Immature natural killer cell (primary cell): Measurements from ENCODE around the gene ARHGAP25. TPM values are rescaled to one million over a fixed set of nuclear protein-coding genes. Genes with fewer than 3 reads are reported as not detected.
A peak's percentile ranks its signal among the peaks of the same experiment; 100 is the strongest.

ENCODE experiments used
- DNase-seq, 3 donors: peaks; one replicate each; pipeline ENCODE4 v3.0.0; 2022; ENCODE audit warnings: mixed read lengths in 1 of 3
- H3K27ac Mint-ChIP-seq, 6 donors: one replicate each; pipeline ENCODE4 v1.8.0; 2020; ENCODE audit warnings: mixed read lengths in 6 of 6, mild to moderate bottlenecking in 5 of 6, inconsistent platforms in 4 of 6, moderate library complexity in 3 of 6
- H3K27me3 Mint-ChIP-seq, 3 donors: one replicate each; pipeline ENCODE4 v1.8.0; 2020 to 2021; ENCODE audit warnings: low read depth in 3 of 3, mild to moderate bottlenecking in 3 of 3, mixed read lengths in 3 of 3, moderate library complexity in 3 of 3, inconsistent platforms in 1 of 3
- H3K36me3 Mint-ChIP-seq, 3 donors: one replicate each; pipeline ENCODE4 v1.8.0; 2020; ENCODE audit warnings: mixed read lengths in 3 of 3, inconsistent platforms in 2 of 3, mild to moderate bottlenecking in 2 of 3
- H3K4me1 Mint-ChIP-seq, 2 donors: one replicate each; pipeline ENCODE4 v1.8.0; 2020; ENCODE audit warnings: inconsistent platforms in 2 of 2, mild to moderate bottlenecking in 2 of 2, mixed read lengths in 2 of 2, moderate library complexity in 1 of 2
- H3K4me3 Mint-ChIP-seq, 5 donors: one replicate each; pipeline ENCODE4 v1.8.0; 2020; ENCODE audit warnings: mild to moderate bottlenecking in 5 of 5, mixed read lengths in 5 of 5, inconsistent platforms in 3 of 5, moderate library complexity in 3 of 5
- H3K9me3 Mint-ChIP-seq, 6 donors: one replicate each; pipeline ENCODE4 v1.8.0; 2020; ENCODE audit warnings: mild to moderate bottlenecking in 6 of 6, mixed read lengths in 6 of 6, inconsistent platforms in 4 of 6, moderate library complexity in 3 of 6
- polyA plus RNA-seq, 3 donors: library from polyadenylated mRNA; unstranded; fragments of 300-500 nt; fragmentation: Illumina TruSeq; gene quantifications; one replicate each; pipeline ENCODE4 v1.2.3, GENCODE V29; 2021

Gene ARHGAP25
- polyA plus RNA-seq, 3 donors from 2014 or later: 107 to 282 (median 117) TPM

GRCh38 chr2:68750592-68751396 is 16.2 kb downstream of the ARHGAP25 start:
- H3K36me3 Mint-ChIP-seq: peaks cover 4 to 14% (median 8%) of the 10 kb centered on the region in 3 donors
- DNase-seq: no peak

GRCh38 chr2:68751397-68752339 is 17.1 kb downstream of the ARHGAP25 start:
- DNase-seq: peak; percentile 84 to 87 (median 87)
- Mint-ChIP-seq H3K9me3 (peaks cover 2 to 4% (median 3%) of the 10 kb centered on the region in 6 donors), H3K4me1 (peaks cover 57% of the 10 kb centered on the region in 2 donors), H3K4me3 (peak overlapping the region; percentile 46 to 62 (median 53)), H3K27ac (peak overlapping the region; percentile 88 to 99 (median 94)), H3K27me3 (peaks cover under 1 to 4% (median 2%) of the 10 kb centered on the region in 3 donors), H3K36me3 (peaks cover 9 to 18% (median 13%) of the 10 kb centered on the region in 3 donors)

More at GRCh38 chr2:68750592-68751396, 16.2 kb downstream of the ARHGAP25 start:
- H3K27me3 Mint-ChIP-seq: peaks cover 0 to 4% (median 2%) of the 10 kb centered on the region in 3 donors
- H3K4me3 Mint-ChIP-seq: no peak overlapping the region
- no peaks in the 10 kb centered on the region for H3K9me3 Mint-ChIP-seq
- peak overlapping the region in 5 of 6 donors; percentile 88 to 99 (median 93) for H3K27ac Mint-ChIP-seq
- peaks cover 52 to 53% of the 10 kb centered on the region in 2 donors for H3K4me1 Mint-ChIP-seq

DNA sequence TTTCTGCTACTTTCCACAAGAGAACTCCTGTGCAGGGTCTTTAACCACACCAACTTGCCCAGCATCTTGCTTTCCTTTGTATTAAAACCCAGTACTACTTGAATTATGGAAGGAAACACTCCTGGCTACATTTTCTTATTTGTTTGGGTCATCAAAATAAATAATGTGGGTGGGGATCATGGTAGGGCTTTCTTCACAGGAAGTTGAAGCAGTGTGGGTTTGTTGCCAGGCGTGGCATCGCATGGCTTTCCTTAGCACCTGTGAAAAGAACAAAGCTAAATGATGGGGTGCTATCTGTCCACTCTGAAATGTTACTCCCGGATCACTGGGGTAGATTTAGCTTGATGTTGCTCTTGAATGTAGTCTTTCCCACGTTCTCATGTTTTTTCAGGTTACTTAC is 18.7 kb downstream of the ARHGAP25 start:
- Mint-ChIP-seq H3K9me3 (peaks cover 4 to 9% (median 7%) of the 10 kb centered on the region in 6 donors), H3K27ac (peak overlapping the region; percentile 88 to 99 (median 94)), H3K27me3 (peaks cover 2 to 3% (median 2%) of the 10 kb centered on the region in 3 donors), H3K4me1 (peaks cover 61 to 65% of the 10 kb centered on the region in 2 donors), H3K4me3 (peak overlapping the region; percentile 75 to 90 (median 81)), H3K36me3 (peaks cover 14 to 23% (median 19%) of the 10 kb centered on the region in 3 donors)
- peak; percentile 51 to 58 (median 56) for DNase-seq

DNA sequence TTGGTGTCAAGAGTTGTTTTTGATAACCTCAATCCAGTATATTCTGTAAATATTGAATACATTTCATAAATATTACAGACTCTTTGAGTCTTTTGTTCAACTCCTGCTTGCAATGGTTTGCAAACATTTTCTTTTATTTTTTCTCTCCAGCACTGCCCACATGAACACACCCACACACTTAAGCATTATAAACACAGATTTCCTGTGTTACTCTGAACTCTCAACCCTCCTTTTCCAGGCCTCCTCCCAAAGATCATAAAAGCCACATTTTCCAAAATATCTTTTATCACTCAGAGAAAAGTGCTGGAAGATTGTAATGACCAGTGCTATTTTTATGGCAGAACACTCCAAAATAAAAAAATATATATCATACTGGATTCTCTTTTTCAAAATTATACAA is 20.5 kb downstream of the ARHGAP25 start:
- no peak for DNase-seq
- peaks cover 14 to 24% (median 19%) of the 10 kb centered on the region in 3 donors for H3K36me3 Mint-ChIP-seq
- peak overlapping the region; percentile 88 to 96 (median 92) for H3K27ac Mint-ChIP-seq
- H3K4me1 Mint-ChIP-seq: peaks cover 61 to 72% of the 10 kb centered on the region in 2 donors
- H3K27me3 Mint-ChIP-seq: peaks cover 2 to 3% (median 2%) of the 10 kb centered on the region in 3 donors
- peaks cover 4 to 9% (median 7%) of the 10 kb centered on the region in 6 donors for H3K9me3 Mint-ChIP-seq
- H3K4me3 Mint-ChIP-seq: peak overlapping the region; percentile 67 to 90 (median 81)

- H3K27me3 Mint-ChIP-seq: peaks cover 2 to 3% (median 2%) of the 10 kb centered on the region in 3 donors
- peak overlapping the region in 2 of 5 donors; percentile 4 to 44 for H3K4me3 Mint-ChIP-seq
- H3K27ac Mint-ChIP-seq: peak overlapping the region in 5 of 6 donors; percentile 23 to 90 (median 55)
Observed at GRCh38 chr2:68756178-68756577, 21.6 kb downstream of the ARHGAP25 start.

GRCh38 chr2:68757081-68757480 is 22.5 kb downstream of the ARHGAP25 start:
- peaks cover 4 to 9% (median 7%) of the 10 kb centered on the region in 6 donors for H3K9me3 Mint-ChIP-seq
- no peak overlapping the region for H3K4me3 Mint-ChIP-seq
- no peak for DNase-seq
- H3K4me1 Mint-ChIP-seq: peaks cover 63 to 75% of the 10 kb centered on the region in 2 donors
- peaks cover 2 to 3% (median 2%) of the 10 kb centered on the region in 3 donors for H3K27me3 Mint-ChIP-seq
- H3K36me3 Mint-ChIP-seq: peaks cover 14 to 24% (median 19%) of the 10 kb centered on the region in 3 donors
- H3K27ac Mint-ChIP-seq: peak overlapping the region in 2 of 6 donors; percentile 21 to 33

More at GRCh38 chr2:68756178-68756577, 21.6 kb downstream of the ARHGAP25 start:
- no peak for DNase-seq
- H3K9me3 Mint-ChIP-seq: peaks cover 4 to 9% (median 7%) of the 10 kb centered on the region in 6 donors
- H3K36me3 Mint-ChIP-seq: peaks cover 14 to 24% (median 19%) of the 10 kb centered on the region in 3 donors
- H3K4me1 Mint-ChIP-seq: peaks cover 63 to 75% of the 10 kb centered on the region in 2 donors

GRCh38 chr2:68762100-68762499 is 27.5 kb downstream of the ARHGAP25 start:
- Mint-ChIP-seq H3K4me1 (peaks cover 59 to 75% of the 10 kb centered on the region in 2 donors), H3K9me3 (peaks cover 0 to 2% (median under 1%) of the 10 kb centered on the region in 6 donors), H3K36me3 (peaks cover under 1 to 17% (median 6%) of the 10 kb centered on the region in 3 donors), H3K27ac (peak overlapping the region; percentile 87 to 97 (median 94)), H3K27me3 (peaks cover 10 to 20% (median 16%) of the 10 kb centered on the region in 3 donors), H3K4me3 (peak overlapping the region in 4 of 5 donors; percentile 4 to 67 (median 34))
- DNase-seq: no peak

DNA sequence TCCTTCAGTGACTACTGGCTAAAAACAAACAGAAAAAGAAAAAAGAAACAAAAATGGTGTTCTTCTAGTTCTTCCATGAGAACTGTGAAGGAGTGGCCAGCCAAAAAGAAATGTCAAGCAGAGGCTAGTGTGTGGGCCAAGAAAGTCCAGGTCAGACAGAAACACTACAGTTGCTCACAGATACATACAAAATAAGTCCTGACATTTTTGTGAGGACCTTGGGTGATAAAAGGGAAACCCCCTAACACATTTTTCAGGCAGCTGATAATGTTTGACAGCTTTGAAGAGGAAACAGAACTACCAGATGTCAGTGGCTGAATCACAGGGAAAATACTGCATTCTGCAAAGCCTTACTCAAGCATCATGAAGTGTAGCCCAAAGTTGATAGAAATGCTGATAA is 28.1 kb downstream of the ARHGAP25 start:
- peak overlapping the region; percentile 87 to 97 (median 94) for H3K27ac Mint-ChIP-seq
- H3K4me1 Mint-ChIP-seq: peaks cover 64 to 79% of the 10 kb centered on the region in 2 donors
- peaks cover 15 to 22% (median 16%) of the 10 kb centered on the region in 3 donors for H3K27me3 Mint-ChIP-seq
- H3K4me3 Mint-ChIP-seq: peak overlapping the region in 4 of 5 donors; percentile 13 to 68 (median 42)
- peaks cover 0 to 14% (median 1%) of the 10 kb centered on the region in 3 donors for H3K36me3 Mint-ChIP-seq
- H3K9me3 Mint-ChIP-seq: no peaks in the 10 kb centered on the region
- peak; percentile 46 to 56 (median 48) for DNase-seq

DNA sequence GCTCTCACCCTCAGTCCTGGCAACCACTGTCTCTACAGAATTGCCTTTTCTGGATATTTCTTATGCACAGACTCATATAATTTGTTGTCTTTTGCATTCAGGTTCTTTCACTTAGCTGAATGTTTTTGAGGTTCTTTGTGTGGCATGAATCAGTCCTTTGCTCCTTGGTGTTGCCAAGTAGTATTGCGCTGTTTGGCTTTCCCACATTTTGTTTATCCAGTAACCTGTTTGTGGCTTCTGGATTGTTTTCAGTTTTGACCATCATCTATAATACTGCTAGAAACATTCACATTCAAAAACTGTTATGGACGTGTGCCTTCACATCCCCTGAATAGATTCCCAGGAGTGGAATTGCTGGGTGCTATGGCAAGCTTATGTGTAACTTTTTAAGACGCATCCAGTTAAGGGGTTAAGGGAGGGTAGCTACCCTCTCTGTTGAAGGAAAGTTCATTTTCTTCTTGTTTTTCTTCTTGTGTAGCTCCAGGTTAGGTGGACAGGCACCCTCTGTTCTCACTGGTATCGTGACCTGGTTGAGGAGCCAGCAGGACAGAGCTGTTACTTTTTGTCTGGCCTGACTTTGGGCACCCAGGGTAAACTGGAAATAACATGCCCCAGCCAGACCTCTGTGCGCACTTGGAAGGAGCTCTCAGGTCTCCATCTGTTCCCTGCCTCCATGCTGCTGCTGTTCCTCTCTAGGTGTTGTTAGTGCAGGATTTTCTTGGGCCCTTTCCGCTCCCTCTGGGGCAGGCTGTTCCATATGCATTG is 29.6 kb downstream of the ARHGAP25 start:
- Mint-ChIP-seq H3K27me3 (peaks cover 15 to 22% (median 19%) of the 10 kb centered on the region in 3 donors), H3K9me3 (no peaks in the 10 kb centered on the region), H3K4me3 (peak overlapping the region; percentile 80 to 92 (median 81)), H3K36me3 (peaks cover 0 to 3% (median 0%) of the 10 kb centered on the region in 3 donors), H3K27ac (peak overlapping the region; percentile 95 to 100 (median 98)), H3K4me1 (peaks cover 80 to 84% of the 10 kb centered on the region in 2 donors)
- DNase-seq: no peak

- H3K36me3 Mint-ChIP-seq: peaks cover 0 to 3% (median 0%) of the 10 kb centered on the region in 3 donors
Observed at GRCh38 chr2:68764806-68765311, 30.2 kb downstream of the ARHGAP25 start.

GRCh38 chr2:68765739-68766375 is 31.2 kb downstream of the ARHGAP25 start:
- H3K9me3 Mint-ChIP-seq: no peaks in the 10 kb centered on the region
- H3K27ac Mint-ChIP-seq: peak overlapping the region; percentile 95 to 100 (median 98)

More at GRCh38 chr2:68764806-68765311, 30.2 kb downstream of the ARHGAP25 start:
- Mint-ChIP-seq H3K4me1 (peaks cover 86 to 91% of the 10 kb centered on the region in 2 donors), H3K9me3 (no peaks in the 10 kb centered on the region), H3K27ac (peak overlapping the region; percentile 95 to 100 (median 98)), H3K4me3 (peak overlapping the region; percentile 80 to 92 (median 81)), H3K27me3 (peaks cover 15 to 22% (median 19%) of the 10 kb centered on the region in 3 donors)
- DNase-seq: peak in 2 of 3 donors; percentile 33 to 36

More at GRCh38 chr2:68765739-68766375, 31.2 kb downstream of the ARHGAP25 start:
- Mint-ChIP-seq H3K27me3 (peaks cover 18 to 27% (median 19%) of the 10 kb centered on the region in 3 donors), H3K4me1 (peaks cover 95 to 100% of the 10 kb centered on the region in 2 donors), H3K36me3 (peaks cover 0 to 3% (median 0%) of the 10 kb centered on the region in 3 donors), H3K4me3 (peak overlapping the region; percentile 75 to 87 (median 80))
- DNase-seq: no peak
